ENCODE data around the gene SLC4A2. TPM values are rescaled to one million over a fixed set of nuclear protein-coding genes. Genes with fewer than 3 reads are reported as not detected.
"Not testable (repeated sequence)": the region's sequence is repeated elsewhere in the genome, so short reads cannot be mapped to it uniquely, and the experiment has no call there.

SLC4A2 gene, protein sequence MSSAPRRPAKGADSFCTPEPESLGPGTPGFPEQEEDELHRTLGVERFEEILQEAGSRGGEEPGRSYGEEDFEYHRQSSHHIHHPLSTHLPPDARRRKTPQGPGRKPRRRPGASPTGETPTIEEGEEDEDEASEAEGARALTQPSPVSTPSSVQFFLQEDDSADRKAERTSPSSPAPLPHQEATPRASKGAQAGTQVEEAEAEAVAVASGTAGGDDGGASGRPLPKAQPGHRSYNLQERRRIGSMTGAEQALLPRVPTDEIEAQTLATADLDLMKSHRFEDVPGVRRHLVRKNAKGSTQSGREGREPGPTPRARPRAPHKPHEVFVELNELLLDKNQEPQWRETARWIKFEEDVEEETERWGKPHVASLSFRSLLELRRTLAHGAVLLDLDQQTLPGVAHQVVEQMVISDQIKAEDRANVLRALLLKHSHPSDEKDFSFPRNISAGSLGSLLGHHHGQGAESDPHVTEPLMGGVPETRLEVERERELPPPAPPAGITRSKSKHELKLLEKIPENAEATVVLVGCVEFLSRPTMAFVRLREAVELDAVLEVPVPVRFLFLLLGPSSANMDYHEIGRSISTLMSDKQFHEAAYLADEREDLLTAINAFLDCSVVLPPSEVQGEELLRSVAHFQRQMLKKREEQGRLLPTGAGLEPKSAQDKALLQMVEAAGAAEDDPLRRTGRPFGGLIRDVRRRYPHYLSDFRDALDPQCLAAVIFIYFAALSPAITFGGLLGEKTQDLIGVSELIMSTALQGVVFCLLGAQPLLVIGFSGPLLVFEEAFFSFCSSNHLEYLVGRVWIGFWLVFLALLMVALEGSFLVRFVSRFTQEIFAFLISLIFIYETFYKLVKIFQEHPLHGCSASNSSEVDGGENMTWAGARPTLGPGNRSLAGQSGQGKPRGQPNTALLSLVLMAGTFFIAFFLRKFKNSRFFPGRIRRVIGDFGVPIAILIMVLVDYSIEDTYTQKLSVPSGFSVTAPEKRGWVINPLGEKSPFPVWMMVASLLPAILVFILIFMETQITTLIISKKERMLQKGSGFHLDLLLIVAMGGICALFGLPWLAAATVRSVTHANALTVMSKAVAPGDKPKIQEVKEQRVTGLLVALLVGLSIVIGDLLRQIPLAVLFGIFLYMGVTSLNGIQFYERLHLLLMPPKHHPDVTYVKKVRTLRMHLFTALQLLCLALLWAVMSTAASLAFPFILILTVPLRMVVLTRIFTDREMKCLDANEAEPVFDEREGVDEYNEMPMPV
- 115 and 127 TPM in 2 replicates for total RNA-seq

DNA sequence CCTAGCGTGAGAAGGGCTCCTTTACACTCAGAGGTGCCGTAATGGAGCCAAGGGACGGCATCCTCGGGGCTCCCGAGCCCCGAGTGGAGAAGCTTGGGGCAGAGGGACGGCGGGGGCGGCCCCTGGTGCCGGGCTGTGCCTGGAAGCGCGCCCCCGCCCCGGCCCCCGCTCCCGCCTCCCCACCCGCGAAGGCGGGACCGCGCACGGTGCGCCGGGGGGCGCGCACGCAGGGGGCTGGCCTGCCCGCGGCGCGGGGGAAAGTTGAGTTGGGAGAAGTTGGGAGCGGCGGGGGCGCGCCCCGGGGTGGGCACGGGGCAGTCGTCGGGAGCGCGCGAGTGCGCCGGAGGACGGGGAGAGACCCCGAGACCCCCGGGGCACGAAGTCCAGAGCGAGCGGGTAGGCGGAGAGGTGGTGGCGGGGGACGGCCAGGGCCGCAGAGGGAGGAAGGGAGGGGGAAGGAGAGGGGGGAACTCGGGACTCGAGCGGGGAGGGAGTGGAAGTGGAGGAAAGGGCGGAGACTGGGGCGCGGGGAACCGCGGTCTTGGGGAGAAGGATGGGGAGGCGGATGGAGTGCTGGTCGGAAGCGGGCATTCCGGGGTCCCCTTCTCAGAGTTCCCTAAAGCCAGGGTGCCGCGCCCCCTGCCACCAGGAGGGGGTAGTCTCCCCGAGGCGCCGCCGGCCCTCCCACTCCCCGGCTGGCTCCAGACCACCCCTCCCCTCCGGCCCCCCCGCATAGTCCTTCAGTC lies at the start of gene SLC4A2:
SLC4A2 (plus strand) TSS at position 223 of the 746 bp plus-strand sequence. CDS start 2,399 bp downstream, outside the sequence.
- peak; percentile 94 for DNase-seq
- Mint-ChIP-seq H3K9me3 (no peaks in the 10 kb centered on the region), H3K27me3 (no peaks in the 10 kb centered on the region), H3K27ac (peak within 1 kb of the TSS; percentile 88), H3K4me3 (peak within 1 kb of the TSS; percentile 99), H3K36me3 (ENCODE audit: low read depth) (peaks cover 5% of the 10 kb centered on the region), H3K4me1 (peaks cover 36% of the 10 kb centered on the region)
- intact Hi-C loops (cut with micrococcal nuclease): loop anchor here (2.0 kb wide), 2 partner anchors 41 to 49 kb away; no protein-coding TSS in a partner anchor

DNA sequence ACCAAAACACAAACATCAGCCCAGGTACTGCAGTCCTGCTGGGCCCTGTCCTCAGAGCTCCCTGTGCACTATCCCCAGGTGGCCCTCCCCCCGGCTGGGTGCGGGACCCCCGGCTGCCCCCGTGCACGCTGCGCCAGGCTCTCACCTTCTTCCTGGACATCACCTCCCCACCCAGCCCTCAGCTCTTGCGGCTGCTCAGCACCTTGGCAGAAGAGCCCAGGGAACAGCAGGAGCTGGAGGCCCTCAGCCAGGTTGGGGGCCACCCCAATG lies 49.4 kb upstream of the SLC4A2 start:
- intact Hi-C loops (cut with micrococcal nuclease): loop anchor here (2.0 to 5.0 kb wide), 4 partner anchors 13 to 72 kb away; partner anchors contain the start of genes FASTK, KCNH2, SLC4A2 and TMUB1
- Mint-ChIP-seq H3K27me3 (no peaks in the 10 kb centered on the region), H3K9me3 (no peaks in the 10 kb centered on the region), H3K4me3 (peak overlapping the region; percentile 81), H3K36me3 (ENCODE audit: low read depth) (peaks cover 8% of the 10 kb centered on the region), H3K4me1 (peaks cover 56% of the 10 kb centered on the region), H3K27ac (peak overlapping the region; percentile 90)
- DNase-seq: no peak

- peak; percentile 85 for DNase-seq
- Mint-ChIP-seq H3K9me3 (no peaks in the 10 kb centered on the region), H3K36me3 (ENCODE audit: low read depth) (peaks cover 12% of the 10 kb centered on the region), H3K27me3 (no peaks in the 10 kb centered on the region), H3K27ac (peak overlapping the region; percentile 90), H3K4me3 (peak overlapping the region; percentile 81), H3K4me1 (peaks cover 62% of the 10 kb centered on the region)
- intact Hi-C loops (cut with micrococcal nuclease): loop anchor here (2.0 to 5.0 kb wide), 4 partner anchors 14 to 72 kb away; partner anchors contain the start of genes FASTK, KCNH2, SLC4A2 and TMUB1
Observed at GRCh38 chr7:151010307-151011096, 48.9 kb upstream of the SLC4A2 start.

- no peak for DNase-seq
- Mint-ChIP-seq H3K9me3 (no peaks in the 10 kb centered on the region), H3K4me3 (peak overlapping the region; percentile 81), H3K27ac (peak overlapping the region; percentile 90), H3K27me3 (no peaks in the 10 kb centered on the region), H3K4me1 (peaks cover 64% of the 10 kb centered on the region), H3K36me3 (ENCODE audit: low read depth) (peaks cover 12% of the 10 kb centered on the region)
- intact Hi-C loops (cut with micrococcal nuclease): loop anchor here (2.0 to 5.0 kb wide), 4 partner anchors 14 to 71 kb away; partner anchors contain the start of genes FASTK, KCNH2, SLC4A2 and TMUB1
Observed at GRCh38 chr7:151011097-151011409, 48.3 kb upstream of the SLC4A2 start.

GRCh38 chr7:151011616-151012015 lies 47.8 kb upstream of the SLC4A2 start:
- H3K4me3 Mint-ChIP-seq: peak overlapping the region; percentile 67
- not testable (repeated sequence) for DNase-seq, H3K27me3 Mint-ChIP-seq, H3K9me3 Mint-ChIP-seq
- intact Hi-C loops (cut with micrococcal nuclease): loop anchor here (2.0 to 5.0 kb wide), 4 partner anchors 15 to 71 kb away; partner anchors contain the start of genes FASTK, KCNH2, SLC4A2 and TMUB1
- peak overlapping the region; percentile 88 for H3K27ac Mint-ChIP-seq
- peaks cover 12% of the 10 kb centered on the region for H3K36me3 Mint-ChIP-seq (ENCODE audit: low read depth)
- peaks cover 66% of the 10 kb centered on the region for H3K4me1 Mint-ChIP-seq

- Mint-ChIP-seq H3K9me3 (no peaks in the 10 kb centered on the region), H3K4me3 (peak overlapping the region; percentile 67), H3K27me3 (no peaks in the 10 kb centered on the region), H3K27ac (peak overlapping the region; percentile 88), H3K36me3 (ENCODE audit: low read depth) (peaks cover 12% of the 10 kb centered on the region), H3K4me1 (peaks cover 69% of the 10 kb centered on the region)
- DNase-seq: no peak
- intact Hi-C loops (cut with micrococcal nuclease): loop anchor here (5.0 kb wide), 2 partner anchors 35 to 70 kb away; partner anchors contain the start of genes FASTK, KCNH2 and TMUB1
Observed at GRCh38 chr7:151012031-151012692, 47.2 kb upstream of the SLC4A2 start.

DNA sequence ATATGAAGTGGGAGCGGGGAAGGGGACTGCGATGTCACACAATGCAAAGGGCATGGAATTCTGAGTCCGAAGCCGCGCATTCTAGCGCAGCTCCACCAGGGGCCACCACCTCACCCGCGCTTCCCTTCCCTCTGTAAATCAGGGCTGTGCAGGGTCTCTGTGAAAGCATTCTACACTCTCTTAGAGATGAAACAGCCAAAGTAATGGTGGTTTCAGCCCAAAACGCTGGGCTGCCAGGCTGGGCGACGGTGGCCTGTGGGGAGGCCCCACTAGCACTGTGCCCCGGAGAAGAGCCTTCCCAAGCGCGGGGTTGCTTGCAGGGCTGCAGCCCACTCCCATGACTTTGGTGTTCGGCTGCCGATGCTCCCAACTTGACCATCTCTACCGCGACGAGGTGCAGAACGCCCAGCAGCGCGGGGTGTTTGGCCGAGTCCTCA lies 46.5 kb upstream of the SLC4A2 start:
- H3K4me1 Mint-ChIP-seq: peaks cover 69% of the 10 kb centered on the region
- peak overlapping the region; percentile 67 for H3K4me3 Mint-ChIP-seq
- H3K9me3 Mint-ChIP-seq: no peaks in the 10 kb centered on the region
- DNase-seq: no peak
- peak overlapping the region; percentile 88 for H3K27ac Mint-ChIP-seq
- intact Hi-C loops (cut with micrococcal nuclease): loop anchor here (1.0 to 5.0 kb wide), 3 partner anchors 15 to 69 kb away; partner anchors contain the start of genes ABCB8, FASTK, KCNH2 and TMUB1
- peaks cover 12% of the 10 kb centered on the region for H3K36me3 Mint-ChIP-seq (ENCODE audit: low read depth)
- H3K27me3 Mint-ChIP-seq: peaks cover 3% of the 10 kb centered on the region

DNA sequence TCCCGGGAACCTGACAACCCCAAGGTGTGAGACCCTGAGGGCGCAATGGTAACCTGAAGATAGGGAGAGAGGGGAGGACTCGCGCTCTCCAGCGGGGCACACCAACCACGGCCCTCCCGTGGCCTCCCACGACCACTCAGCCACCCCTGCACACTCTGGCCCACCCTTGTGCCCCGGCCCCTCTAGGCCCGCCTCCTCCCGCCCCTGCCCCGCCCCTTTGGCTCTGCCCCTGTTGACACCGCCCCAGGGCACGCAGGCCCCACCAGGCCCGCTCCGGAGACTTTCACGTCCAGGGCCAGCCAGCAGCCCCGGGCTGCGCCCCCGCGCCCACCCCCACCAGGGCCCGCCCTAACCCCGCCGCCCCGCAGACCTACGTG lies 46.0 kb upstream of the SLC4A2 start:
- Mint-ChIP-seq H3K36me3 (ENCODE audit: low read depth) (peaks cover 12% of the 10 kb centered on the region), H3K27me3 (peaks cover 5% of the 10 kb centered on the region), H3K4me1 (peaks cover 69% of the 10 kb centered on the region), H3K9me3 (no peaks in the 10 kb centered on the region), H3K4me3 (peak overlapping the region; percentile 90), H3K27ac (peak overlapping the region; percentile 96)
- intact Hi-C loops (cut with micrococcal nuclease): loop anchor here (1.0 to 5.0 kb wide), 3 partner anchors 15 to 69 kb away; partner anchors contain the start of genes ABCB8, FASTK, KCNH2 and TMUB1
- DNase-seq: no peak

- H3K4me3 Mint-ChIP-seq: peak overlapping the region; percentile 90
- H3K36me3 Mint-ChIP-seq (ENCODE audit: low read depth): peaks cover 12% of the 10 kb centered on the region
- no peaks in the 10 kb centered on the region for H3K9me3 Mint-ChIP-seq
- H3K4me1 Mint-ChIP-seq: peaks cover 68% of the 10 kb centered on the region
- H3K27me3 Mint-ChIP-seq: peaks cover 7% of the 10 kb centered on the region
- H3K27ac Mint-ChIP-seq: peak overlapping the region; percentile 96
- DNase-seq: peak; percentile 97
- intact Hi-C loops (cut with micrococcal nuclease): loop anchor here (1.0 to 5.0 kb wide), 3 partner anchors 14 to 68 kb away; partner anchors contain the start of genes ABCB8, FASTK, KCNH2 and TMUB1
Observed at GRCh38 chr7:151013733-151014497, 45.5 kb upstream of the SLC4A2 start.

- H3K4me3 Mint-ChIP-seq: peak overlapping the region; percentile 90
- H3K36me3 Mint-ChIP-seq (ENCODE audit: low read depth): peaks cover 14% of the 10 kb centered on the region
- intact Hi-C loops (cut with micrococcal nuclease): loop anchor here (5.0 kb wide), 3 partner anchors 38 to 118 kb away; partner anchors contain the start of genes FASTK, KCNH2 and TMUB1
- peaks cover 14% of the 10 kb centered on the region for H3K27me3 Mint-ChIP-seq
- DNase-seq: peak; percentile 82
- no peaks in the 10 kb centered on the region for H3K9me3 Mint-ChIP-seq
- peak overlapping the region; percentile 96 for H3K27ac Mint-ChIP-seq
- peaks cover 71% of the 10 kb centered on the region for H3K4me1 Mint-ChIP-seq
Observed at GRCh38 chr7:151014950-151015349, 44.4 kb upstream of the SLC4A2 start.

DNA sequence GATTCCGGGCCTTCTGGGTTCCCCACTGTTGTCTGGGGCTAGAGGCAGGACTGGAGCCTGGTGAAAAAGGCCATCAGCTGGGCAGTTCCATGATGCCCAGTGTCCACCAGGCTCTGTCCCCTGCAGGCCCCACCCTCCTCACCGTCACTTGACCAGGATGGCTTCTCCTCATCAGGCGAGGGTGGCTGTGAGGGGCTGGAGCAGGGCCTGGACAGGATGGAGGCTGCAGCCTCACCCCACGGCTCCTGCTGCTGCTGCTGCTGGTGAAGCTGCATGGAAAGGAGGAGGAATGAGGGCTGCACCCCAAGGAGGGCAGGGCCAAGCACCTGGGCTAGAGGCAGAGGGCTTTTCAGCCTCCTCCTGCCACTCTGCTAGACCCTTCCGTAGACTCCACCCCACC lies 43.4 kb upstream of the SLC4A2 start:
- H3K27me3 Mint-ChIP-seq: peaks cover 24% of the 10 kb centered on the region
- H3K36me3 Mint-ChIP-seq (ENCODE audit: low read depth): peaks cover 16% of the 10 kb centered on the region
- H3K9me3 Mint-ChIP-seq: no peaks in the 10 kb centered on the region
- intact Hi-C loops (cut with micrococcal nuclease): loop anchor here (5.0 kb wide), 1 partner anchor 119 kb away; no protein-coding TSS in a partner anchor
- no peak for DNase-seq
- H3K4me3 Mint-ChIP-seq: no peak overlapping the region
- H3K4me1 Mint-ChIP-seq: peaks cover 61% of the 10 kb centered on the region
- H3K27ac Mint-ChIP-seq: no peak overlapping the region

Measured in activated CD4-positive, alpha-beta T cell treated with anti-CD3 and anti-CD28 coated beads, Interleukin-2, amount 10 ng/mL, durations not matched to agents 24 days and 14 days (primary cell).